Keratinocyte (primary cell): ENCODE measurements around the gene TIRAP. TPM values are rescaled to one million over a fixed set of nuclear protein-coding genes. Genes with fewer than 3 reads are reported as not detected.

Experiments used
- DNase-seq: peaks from one replicate; pipeline ENCODE4 v3.0.0-alpha.2; 2011; ENCODE audit warnings: low read depth, missing footprints, low spot score
- FAIRE-seq: peaks from 2 replicates; lab custom pipeline; 2011; peaks lifted over from hg19 to GRCh38; lab: Jason Lieb, UNC
- H2AFZ ChIP-seq: 2 replicates; pipeline ENCODE4 v1.6.0; 2012; ENCODE audit warnings: low read length, control low read depth, inconsistent platforms; ENCODE audit not compliant: control insufficient read depth
- H3K27ac ChIP-seq: 2 replicates; pipeline ENCODE4 v1.5.1; 2011; ENCODE audit warnings: low read length; ENCODE audit not compliant: control insufficient read depth, insufficient read depth
- H3K27me3 ChIP-seq: 3 replicates; pipeline ENCODE4 v1.6.0; 2011; ENCODE audit warnings: low read length; ENCODE audit not compliant: control insufficient read depth, insufficient read depth; ENCODE audit errors: extremely low read depth
- H3K36me3 ChIP-seq, 2 experiments: 2 replicates in 1 of 2; 3 replicates in 1 of 2; pipeline ENCODE4 v1.5.1; 2011; ENCODE audit warnings: low read length in 2 of 2, mild to moderate bottlenecking in 1 of 2; ENCODE audit not compliant: control insufficient read depth in 2 of 2, insufficient read depth in 2 of 2; ENCODE audit errors: extremely low read depth in 1 of 2
- H3K4me1 ChIP-seq: 3 replicates; pipeline ENCODE4 v1.5.1; 2011; ENCODE audit warnings: low read length; ENCODE audit not compliant: control insufficient read depth, insufficient read depth; ENCODE audit errors: extremely low read depth
- H3K4me2 ChIP-seq: 3 replicates; pipeline ENCODE4 v1.6.0; 2011; ENCODE audit warnings: low read depth, low read length; ENCODE audit not compliant: control insufficient read depth, insufficient read depth; ENCODE audit errors: extremely low read depth
- H3K4me3 ChIP-seq, 3 experiments: fragments of 200-600 bp in 1 of 3; sonication (generic) in 1 of 3; 2 replicates in 2 of 3; 3 replicates in 1 of 3; pipeline ENCODE4 v1.5.1; 2011 to 2016; ENCODE audit warnings: low read length in 3 of 3, mild to moderate bottlenecking in 3 of 3, control low read depth in 2 of 3, inconsistent platforms in 1 of 3, low read depth in 1 of 3, mixed read lengths in 1 of 3, mixed run types in 1 of 3, moderate library complexity in 1 of 3; ENCODE audit not compliant: control insufficient read depth in 2 of 3, insufficient read depth in 2 of 3; ENCODE audit errors: extremely low read depth in 1 of 3
- H3K79me2 ChIP-seq: 2 replicates; pipeline ENCODE4 v1.6.0; 2012; ENCODE audit warnings: low read length; ENCODE audit not compliant: control insufficient read depth, insufficient read depth
- H3K9ac ChIP-seq: 3 replicates; pipeline ENCODE4 v1.6.0; 2011; ENCODE audit warnings: low read length; ENCODE audit not compliant: control insufficient read depth, insufficient read depth; ENCODE audit errors: extremely low read depth
- H3K9me1 ChIP-seq: 3 replicates; pipeline ENCODE4 v1.6.0; 2011; ENCODE audit warnings: low read length; ENCODE audit not compliant: control insufficient read depth, insufficient read depth; ENCODE audit errors: extremely low read depth
- H3K9me3 ChIP-seq: 2 replicates; pipeline ENCODE4 v1.5.1; 2012; ENCODE audit warnings: low read depth, low read length; ENCODE audit not compliant: control insufficient read depth
- H4K20me1 ChIP-seq: 3 replicates; pipeline ENCODE4 v1.6.0; 2011; ENCODE audit warnings: low read length; ENCODE audit not compliant: control insufficient read depth, insufficient read depth; ENCODE audit errors: extremely low read depth
- CTCF ChIP-seq, 3 experiments: IDR thresholded peaks in 1 of 3; conservative IDR thresholded peaks in 1 of 3; optimal IDR thresholded peaks in 1 of 3; 2 replicates in 2 of 3; 3 replicates in 1 of 3; pipeline versions ENCODE3 to v1.5.1; 2011; ENCODE audit warnings: low read length in 3 of 3, mild to moderate bottlenecking in 3 of 3, moderate library complexity in 2 of 3, control low read depth in 1 of 3, inconsistent platforms in 1 of 3; ENCODE audit not compliant: insufficient read depth in 2 of 3; ENCODE audit errors: extremely low read depth in 1 of 3
- EZH2 ChIP-seq: IDR thresholded peaks from one replicate; pipeline ENCODE4 v1.6.1; 2012; ENCODE audit warnings: inconsistent platforms, mild to moderate bottlenecking, low read length, moderate library complexity
- dilution Hi-C: fragments of 300-500 bp; cut with MboI; formaldehyde crosslinking; loops from one replicate; pipeline ENCODE4 v1.7.0; 2020; ENCODE audit warnings: low sequenced_read_pairs; ENCODE audit not compliant: extremely low pct_ligation_motif_present
- polyA plus RNA-seq, 5 experiments: library from polyadenylated mRNA; depleted of rRNA in 3 of 5; stranded (reverse) in 3 of 5; stranded (forward) in 1 of 5; unstranded in 1 of 5; fragments of >200 nt; gene quantifications; 1 replicate in 1 of 5; 2 replicates in 3 of 5; 3 replicates in 1 of 5; pipeline versions ENCODE4 v1.2.1 to v1.2.3, GENCODE V29; 2011 to 2012; ENCODE audit warnings: missing spikeins in 2 of 5, low read depth in 1 of 5, low replicate concordance in 1 of 5

TIRAP gene
- polyA plus RNA-seq, 1 donor (not counting 4 experiments of a cell fraction or from before 2014, with no cell fraction given): 3.2 TPM

GRCh38 chr11:126328444-126328843, 45.6 kb downstream of the TIRAP start:
- Histone ChIP-seq H3K4me3 (no peak overlapping the region), H3K27me3 (no peaks in the 10 kb centered on the region), H3K9me1 (peaks cover 3% of the 10 kb centered on the region), H3K27ac (no peak overlapping the region), H3K9me3 (no peaks in the 10 kb centered on the region), H4K20me1 (no peaks in the 10 kb centered on the region), H3K79me2 (no peaks in the 10 kb centered on the region), H3K4me2 (no peak overlapping the region), H3K4me1 (peaks cover 20% of the 10 kb centered on the region), H2AFZ (peak overlapping the region; percentile 6), H3K36me3 (peaks cover 0 to 4% of the 10 kb centered on the region in 2 experiments), H3K9ac (no peak overlapping the region)
- DNase-seq (no peak), FAIRE-seq (no peak)
- dilution Hi-C loops: no loop called here
- TF ChIP-seq CTCF (optimal IDR thresholded peaks at IDR 0.05 in 1 of 3, IDR thresholded peaks at IDR 0.05 in 1 of 3, conservative IDR thresholded peaks at IDR 0.05 in 1 of 3; ENCODE audit: extremely low read depth in 1 of 3, insufficient read depth in 2 of 3, low read length in 3 of 3) (no peak), EZH2 (no peak)

- dilution Hi-C loops: no loop called here
- H3K4me2 ChIP-seq: no peak overlapping the region
- peaks cover 3% of the 10 kb centered on the region for H3K9me1 ChIP-seq
- H2AFZ ChIP-seq: peak overlapping the region; percentile 6
- H3K4me1 ChIP-seq: peaks cover 20% of the 10 kb centered on the region
- no peak overlapping the region for H3K27ac ChIP-seq
- TF ChIP-seq CTCF (optimal IDR thresholded peaks at IDR 0.05 in 1 of 3, IDR thresholded peaks at IDR 0.05 in 1 of 3, conservative IDR thresholded peaks at IDR 0.05 in 1 of 3; ENCODE audit: extremely low read depth in 1 of 3, insufficient read depth in 2 of 3, low read length in 3 of 3): no peak
- no peak for TF ChIP-seq EZH2
- no peaks in the 10 kb centered on the region for H3K79me2 ChIP-seq
- no peak overlapping the region for H3K9ac ChIP-seq
- FAIRE-seq: no peak
- H3K9me3 ChIP-seq: no peaks in the 10 kb centered on the region
- H3K36me3 ChIP-seq: peaks cover 0 to 4% of the 10 kb centered on the region in 2 experiments
- H3K4me3 ChIP-seq: no peak overlapping the region
- H3K27me3 ChIP-seq: no peaks in the 10 kb centered on the region
- DNase-seq: no peak
- H4K20me1 ChIP-seq: no peaks in the 10 kb centered on the region
These were observed 46.2 kb downstream of the TIRAP start for GRCh38 chr11:126328938-126329643.
